DND-41 (cell line): ENCODE measurements around the gene PRKCE.

ENCODE experiments used
- ATAC-seq: fragments of 200-7000 bp; cut with Tn5 transposase; 3 replicates; pipeline ENCODE4 v1.9.1; 2021; ENCODE audit warnings: low read depth; ENCODE audit not compliant: insufficient read depth
- DNase-seq: peaks from one replicate; pipeline ENCODE4 v3.0.0-alpha.2; 2020
- H2AFZ ChIP-seq: 2 replicates; pipeline ENCODE4 v1.6.0; 2012; ENCODE audit warnings: low read depth, low read length
- H3K27ac ChIP-seq: 2 replicates; pipeline ENCODE4 v1.5.1; 2012; ENCODE audit warnings: low read length, inconsistent platforms
- H3K27me3 ChIP-seq: fragments of 200-600 bp; sonication (generic); 2 replicates; pipeline ENCODE4 v1.6.0; 2012; ENCODE audit warnings: low read length, mild to moderate bottlenecking, inconsistent platforms; ENCODE audit not compliant: insufficient read depth, poor library complexity
- H3K36me3 ChIP-seq: 2 replicates; pipeline ENCODE4 v1.5.1; 2012; ENCODE audit warnings: low read length, inconsistent platforms; ENCODE audit not compliant: insufficient read depth
- H3K4me1 ChIP-seq: 2 replicates; pipeline ENCODE4 v1.5.1; 2012; ENCODE audit warnings: mild to moderate bottlenecking, low read length; ENCODE audit not compliant: insufficient read depth
- H3K4me2 ChIP-seq: 2 replicates; pipeline ENCODE4 v1.6.0; 2012; ENCODE audit warnings: mild to moderate bottlenecking, moderate library complexity, low read length, inconsistent platforms; ENCODE audit not compliant: insufficient read depth
- H3K4me3 ChIP-seq, 2 experiments: fragments of 200-600 bp in 1 of 2; shearing (Covaris generic) in 1 of 2; 2 replicates each; pipeline ENCODE4 v1.5.1; 2012 to 2016; ENCODE audit warnings: inconsistent platforms in 2 of 2, low read length in 2 of 2, mild to moderate bottlenecking in 2 of 2, low read depth in 1 of 2, moderate library complexity in 1 of 2
- H3K79me2 ChIP-seq: 2 replicates; pipeline ENCODE4 v1.6.0; 2012; ENCODE audit warnings: low read length, inconsistent platforms; ENCODE audit not compliant: insufficient read depth
- H3K9ac ChIP-seq: 2 replicates; pipeline ENCODE4 v1.6.0; 2012; ENCODE audit warnings: low read depth, mild to moderate bottlenecking, inconsistent platforms, low read length, moderate library complexity
- H3K9me3 ChIP-seq: 2 replicates; pipeline ENCODE4 v1.5.1; 2012; ENCODE audit warnings: low read length, moderate library complexity, mild to moderate bottlenecking, inconsistent platforms; ENCODE audit not compliant: insufficient read depth, severe bottlenecking
- H4K20me1 ChIP-seq: 2 replicates; pipeline ENCODE4 v1.6.0; 2012; ENCODE audit warnings: low read length; ENCODE audit not compliant: insufficient read depth
- CTCF ChIP-seq: IDR thresholded peaks from 2 replicates; pipeline ENCODE4 v1.5.1; 2012; ENCODE audit warnings: borderline replicate concordance, low read length, moderate library complexity, mild to moderate bottlenecking; ENCODE audit not compliant: poor library complexity, severe bottlenecking; ENCODE audit errors: extremely low read depth
- EZH2 ChIP-seq: IDR thresholded peaks from 3 replicates; pipeline ENCODE4 v1.6.1; 2012; ENCODE audit warnings: borderline replicate concordance, low read depth, mild to moderate bottlenecking, moderate library complexity, low read length, inconsistent platforms; ENCODE audit not compliant: severe bottlenecking

PRKCE gene

GRCh38 chr2:46074501-46074900 is 423.0 kb downstream of the PRKCE start:
- ATAC-seq (no peak), DNase-seq (no peak)
- TF ChIP-seq EZH2 (no peak), CTCF (no peak)
- Histone ChIP-seq H3K4me2 (no peak overlapping the region), H3K4me3 (no peak overlapping the region), H4K20me1 (no peaks in the 10 kb centered on the region), H3K9ac (no peak overlapping the region), H3K4me1 (no peaks in the 10 kb centered on the region), H3K79me2 (no peaks in the 10 kb centered on the region), H2AFZ (no peak overlapping the region), H3K27me3 (no peaks in the 10 kb centered on the region), H3K36me3 (no peaks in the 10 kb centered on the region), H3K9me3 (no peaks in the 10 kb centered on the region), H3K27ac (no peak overlapping the region)

DNA sequence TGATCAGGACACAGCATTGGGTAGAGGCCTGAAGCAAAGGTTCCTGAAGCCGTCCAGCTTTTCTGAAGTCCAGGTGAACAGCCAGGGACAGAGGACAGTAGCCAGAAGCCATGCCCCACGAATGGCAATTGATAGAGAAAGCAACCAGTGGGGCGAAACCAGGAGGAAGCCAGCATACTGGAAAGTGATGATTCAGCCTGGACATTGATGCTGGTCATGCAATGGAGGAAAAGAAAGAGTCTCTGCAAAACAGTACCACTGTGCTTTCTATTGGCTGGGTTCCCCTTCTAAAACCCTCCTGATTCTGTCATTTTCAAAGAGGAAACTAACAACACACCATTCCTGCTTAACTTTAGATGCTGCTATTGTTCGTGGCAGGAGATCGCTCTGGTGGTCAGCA is 424.4 kb downstream of the PRKCE start:
- H3K36me3 ChIP-seq: no peaks in the 10 kb centered on the region
- no peak for TF ChIP-seq CTCF
- TF ChIP-seq EZH2: no peak
- H3K9ac ChIP-seq: no peak overlapping the region
- H3K27me3 ChIP-seq: no peaks in the 10 kb centered on the region
- H4K20me1 ChIP-seq: no peaks in the 10 kb centered on the region
- H3K9me3 ChIP-seq: no peaks in the 10 kb centered on the region
- H3K27ac ChIP-seq: no peak overlapping the region
- H3K4me2 ChIP-seq: no peak overlapping the region
- no peak for ATAC-seq
- H2AFZ ChIP-seq: no peak overlapping the region
- H3K4me1 ChIP-seq: no peaks in the 10 kb centered on the region
- H3K4me3 ChIP-seq: no peak overlapping the region
- DNase-seq: no peak
- H3K79me2 ChIP-seq: no peaks in the 10 kb centered on the region

DNA sequence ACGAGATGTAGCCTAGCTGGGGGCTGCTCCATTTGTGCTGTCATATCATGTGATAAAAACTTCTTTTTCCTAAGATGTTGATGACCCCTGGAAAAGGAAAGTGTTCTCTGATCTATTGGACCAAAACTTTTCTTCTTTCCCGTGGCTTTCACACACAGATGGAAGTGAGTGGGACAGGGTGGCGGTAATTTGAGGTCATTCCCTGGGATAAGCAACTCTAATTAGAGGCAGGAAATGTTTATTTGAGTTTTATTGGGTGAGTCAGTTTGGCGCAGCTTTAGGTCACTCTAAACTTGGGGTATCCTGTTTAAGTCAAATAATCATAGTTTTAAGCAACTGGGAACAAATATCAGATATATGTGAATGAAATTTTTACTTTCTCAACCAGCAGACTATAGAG is 424.8 kb downstream of the PRKCE start:
- H3K9ac ChIP-seq: no peak overlapping the region
- ATAC-seq (no peak), DNase-seq (no peak)
- no peak overlapping the region for H3K4me2 ChIP-seq
- H3K27me3 ChIP-seq: no peaks in the 10 kb centered on the region
- H3K36me3 ChIP-seq: no peaks in the 10 kb centered on the region
- H3K4me3 ChIP-seq: no peak overlapping the region
- no peaks in the 10 kb centered on the region for H4K20me1 ChIP-seq
- no peaks in the 10 kb centered on the region for H3K79me2 ChIP-seq
- H3K4me1 ChIP-seq: no peaks in the 10 kb centered on the region
- no peaks in the 10 kb centered on the region for H3K9me3 ChIP-seq
- H3K27ac ChIP-seq: no peak overlapping the region
- no peak overlapping the region for H2AFZ ChIP-seq
- no peak for TF ChIP-seq EZH2
- no peak for TF ChIP-seq CTCF

DNA sequence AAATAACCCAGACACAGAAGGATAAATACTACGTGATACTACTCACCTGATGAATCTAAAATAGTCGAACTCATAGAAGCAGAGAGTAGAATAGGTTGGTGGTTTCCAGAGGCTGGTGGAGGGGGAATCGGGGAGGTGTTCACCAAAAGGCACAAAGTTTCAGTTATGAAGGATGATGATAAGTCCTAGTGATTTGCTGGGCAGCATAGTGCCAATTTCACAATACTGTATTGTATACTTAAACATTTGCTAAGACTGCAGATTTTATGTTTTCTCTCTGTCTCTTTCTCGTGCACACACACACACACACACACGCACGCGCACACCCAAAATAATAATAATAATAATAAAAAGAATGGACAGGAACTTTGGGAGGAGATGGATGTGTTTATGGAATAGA is 425.4 kb downstream of the PRKCE start:
- Histone ChIP-seq H2AFZ (no peak overlapping the region), H3K27ac (no peak overlapping the region), H3K4me3 (no peak overlapping the region), H3K79me2 (no peaks in the 10 kb centered on the region), H3K9ac (no peak overlapping the region), H4K20me1 (no peaks in the 10 kb centered on the region), H3K36me3 (no peaks in the 10 kb centered on the region), H3K4me1 (no peaks in the 10 kb centered on the region), H3K4me2 (no peak overlapping the region), H3K9me3 (no peaks in the 10 kb centered on the region), H3K27me3 (no peaks in the 10 kb centered on the region)
- TF ChIP-seq CTCF: no peak
- TF ChIP-seq EZH2: no peak
- ATAC-seq: no peak
- DNase-seq: no peak
